Fibroblast of upper back skin (primary cell): ENCODE measurements around the gene TYW5.

ENCODE experiments used
- DNase-seq: peaks from one replicate; pipeline ENCODE4 v3.0.0-alpha.2; 2013

TYW5 gene

GRCh38 chr2:199973703-199974102 is 18.4 kb upstream of the TYW5 start:
- DNase-seq = peak; percentile 65

- DNase-seq = no peak
Observed at GRCh38 chr2:199972088-199972626, 16.9 kb upstream of the TYW5 start.

GRCh38 chr2:199968126-199968525 is 12.8 kb upstream of the TYW5 start:
- no peak for DNase-seq

- no peak for DNase-seq
Observed at GRCh38 chr2:199966976-199967375, 11.7 kb upstream of the TYW5 start.

- no peak for DNase-seq
Observed at GRCh38 chr2:199966405-199966804, 11.1 kb upstream of the TYW5 start.

GRCh38 chr2:199962203-199962602 is 6.9 kb upstream of the TYW5 start:
- no peak for DNase-seq

GRCh38 chr2:199958014-199958413 is 2.7 kb upstream of the TYW5 start:
- no peak for DNase-seq

- no peak for DNase-seq
Observed at GRCh38 chr2:199956062-199956380, 730 bp upstream of the TYW5 start.

- DNase-seq = no peak
Observed at GRCh38 chr2:199955007-199955338, 318 bp downstream of the TYW5 start.

- no peak for DNase-seq
Observed at GRCh38 chr2:199951023-199951422, 4.3 kb downstream of the TYW5 start.

- DNase-seq = no peak
Observed at GRCh38 chr2:199950396-199950795, 4.9 kb downstream of the TYW5 start.

GRCh38 chr2:199946836-199947235 is 8.5 kb downstream of the TYW5 start:
- DNase-seq = no peak

- DNase-seq = no peak
Observed at GRCh38 chr2:199946196-199946595, 9.1 kb downstream of the TYW5 start.

GRCh38 chr2:199943373-199943772 is 11.9 kb downstream of the TYW5 start:
- no peak for DNase-seq

GRCh38 chr2:199940373-199940772 is 14.9 kb downstream of the TYW5 start:
- DNase-seq = peak; percentile 14

GRCh38 chr2:199936554-199936953 is 18.7 kb downstream of the TYW5 start:
- no peak for DNase-seq

- DNase-seq = no peak
Observed at GRCh38 chr2:199933466-199933865, 21.8 kb downstream of the TYW5 start.

GRCh38 chr2:199932312-199932855 is 22.9 kb downstream of the TYW5 start:
- DNase-seq = peak; percentile 29

- DNase-seq = no peak
Observed at GRCh38 chr2:199929262-199929661, 26.0 kb downstream of the TYW5 start.

- no peak for DNase-seq
Observed at GRCh38 chr2:199928626-199929025, 26.7 kb downstream of the TYW5 start.

- no peak for DNase-seq
Observed at GRCh38 chr2:199928226-199928625, 27.1 kb downstream of the TYW5 start.

GRCh38 chr2:199926806-199927205 is 28.5 kb downstream of the TYW5 start:
- peak; percentile 4 for DNase-seq

GRCh38 chr2:199923924-199924323 is 31.4 kb downstream of the TYW5 start:
- no peak for DNase-seq

- DNase-seq = no peak
Observed at GRCh38 chr2:199922856-199923255, 32.4 kb downstream of the TYW5 start.

GRCh38 chr2:199916980-199917379 is 38.3 kb downstream of the TYW5 start:
- no peak for DNase-seq
